Urinary bladder (tissue), 4 donors: Measurements from ENCODE around the gene FRMPD2. TPM values are rescaled to one million over a fixed set of nuclear protein-coding genes. Genes with fewer than 3 reads are reported as not detected.

ENCODE experiments used
- DNase-seq: peaks from one replicate; pipeline ENCODE4 v3.0.0-alpha.2; 2015; ENCODE audit errors: extremely low spot score
- H3K27ac ChIP-seq: one replicate; pipeline ENCODE4 v1.5.1; 2013; ENCODE audit warnings: low read depth, mild to moderate bottlenecking, moderate library complexity
- H3K36me3 ChIP-seq: one replicate; pipeline ENCODE4 v1.6.1; 2013; ENCODE audit warnings: mild to moderate bottlenecking, moderate library complexity; ENCODE audit not compliant: insufficient read depth
- H3K4me1 ChIP-seq: one replicate; pipeline ENCODE4 v1.6.1; 2013; ENCODE audit warnings: mild to moderate bottlenecking, moderate library complexity; ENCODE audit not compliant: insufficient read depth
- H3K4me3 ChIP-seq: one replicate; pipeline ENCODE4 v1.5.1; 2013; ENCODE audit warnings: low read depth, low read length
- WGBS: extraction: QIAGEN DNeasy Blood & Tissue Kit; methylation state at CpG from one replicate; pipeline ENCODE4 v1.1.7; 2013; 5-methylcytosine and 5-hydroxymethylcytosine counted together
- polyA plus RNA-seq: library from polyadenylated mRNA; stranded (reverse); fragments of 200-250 nt; gene quantifications from one replicate; pipeline ENCODE4 v1.2.3, GENCODE V29; 2013
- total RNA-seq: library from RNA; depleted of rRNA; stranded (reverse); fragments of >200 nt; gene quantifications from one replicate; pipeline ENCODE4 v1.2.3, GENCODE V29; 2014
- donor health status: healthy with polysubstance abuse.
- donor health status: healthy.

The FRMPD2 gene
- total and polyA plus RNA-seq, 2 donors, result 0.10 to 1.9 TPM

GRCh38 chr10:48239618-48240017 lies 34.9 kb downstream of the FRMPD2 start:
- H3K4me3 ChIP-seq, result no peak overlapping the region
- DNase-seq, result no peak
- WGBS, result 88% methylated on average over 2 of the region's 2 CpGs
- H3K27ac ChIP-seq, result no peak overlapping the region
- no peaks in the 10 kb centered on the region for H3K36me3 ChIP-seq
- H3K4me1 ChIP-seq, result no peaks in the 10 kb centered on the region

- Histone ChIP-seq H3K4me1 (no peaks in the 10 kb centered on the region), H3K36me3 (no peaks in the 10 kb centered on the region), H3K27ac (no peak overlapping the region), H3K4me3 (no peak overlapping the region)
- WGBS, result 75% methylated on average over 9 of the region's 9 CpGs
- no peak for DNase-seq
These were observed 35.5 kb downstream of the FRMPD2 start for GRCh38 chr10:48238826-48239520.

- whole genome bisulfite sequencing, result 90% methylated on average over 16 of the region's 16 CpGs
- no peak for DNase-seq
- no peaks in the 10 kb centered on the region for H3K36me3 ChIP-seq
- H3K27ac ChIP-seq, result no peak overlapping the region
- H3K4me1 ChIP-seq, result no peaks in the 10 kb centered on the region
- H3K4me3 ChIP-seq, result no peak overlapping the region
These were observed 36.9 kb downstream of the FRMPD2 start for GRCh38 chr10:48237259-48238250.

- no peak overlapping the region for H3K27ac ChIP-seq
- no peak for DNase-seq
- no peaks in the 10 kb centered on the region for H3K4me1 ChIP-seq
- WGBS, result 84% methylated on average over 6 of the region's 6 CpGs
- no peaks in the 10 kb centered on the region for H3K36me3 ChIP-seq
- no peak overlapping the region for H3K4me3 ChIP-seq
These were observed 38.3 kb downstream of the FRMPD2 start for GRCh38 chr10:48236199-48236621.

GRCh38 chr10:48235501-48235900 lies 39.0 kb downstream of the FRMPD2 start:
- 89% methylated on average over 4 of the region's 4 CpGs for WGBS
- DNase-seq, result no peak

GRCh38 chr10:48234787-48235186 lies 39.7 kb downstream of the FRMPD2 start:
- 92% methylated on average over 4 of the region's 4 CpGs for WGBS
- H3K27ac ChIP-seq, result no peak overlapping the region
- no peak for DNase-seq
- no peaks in the 10 kb centered on the region for H3K36me3 ChIP-seq
- no peak overlapping the region for H3K4me3 ChIP-seq
- H3K4me1 ChIP-seq, result no peaks in the 10 kb centered on the region

More at GRCh38 chr10:48235501-48235900, 39.0 kb downstream of the FRMPD2 start:
- Histone ChIP-seq H3K27ac (no peak overlapping the region), H3K36me3 (no peaks in the 10 kb centered on the region), H3K4me3 (no peak overlapping the region), H3K4me1 (no peaks in the 10 kb centered on the region)

GRCh38 chr10:48234295-48234694 lies 40.2 kb downstream of the FRMPD2 start:
- Histone ChIP-seq H3K4me3 (no peak overlapping the region), H3K27ac (no peak overlapping the region), H3K36me3 (no peaks in the 10 kb centered on the region), H3K4me1 (no peaks in the 10 kb centered on the region)
- no peak for DNase-seq
- 52% methylated on average over 1 of the region's 1 CpG for WGBS

GRCh38 chr10:48233559-48234005 lies 40.9 kb downstream of the FRMPD2 start:
- Histone ChIP-seq H3K4me3 (no peak overlapping the region), H3K27ac (no peak overlapping the region), H3K36me3 (no peaks in the 10 kb centered on the region), H3K4me1 (no peaks in the 10 kb centered on the region)
- no peak for DNase-seq
- 88% methylated on average over 2 of the region's 2 CpGs for WGBS

- Histone ChIP-seq H3K4me3 (no peak overlapping the region), H3K27ac (no peak overlapping the region), H3K4me1 (no peaks in the 10 kb centered on the region), H3K36me3 (no peaks in the 10 kb centered on the region)
- DNase-seq, result no peak
- 91% methylated on average over 3 of the region's 3 CpGs for WGBS
These were observed 41.6 kb downstream of the FRMPD2 start for GRCh38 chr10:48232717-48233447.

GRCh38 chr10:48231699-48232315 lies 42.7 kb downstream of the FRMPD2 start:
- Histone ChIP-seq H3K4me1 (no peaks in the 10 kb centered on the region), H3K36me3 (no peaks in the 10 kb centered on the region), H3K4me3 (no peak overlapping the region), H3K27ac (no peak overlapping the region)
- 78% methylated on average over 6 of the region's 6 CpGs for WGBS
- no peak for DNase-seq

GRCh38 chr10:48231178-48231577 lies 43.3 kb downstream of the FRMPD2 start:
- Histone ChIP-seq H3K4me3 (no peak overlapping the region), H3K4me1 (no peaks in the 10 kb centered on the region), H3K36me3 (no peaks in the 10 kb centered on the region), H3K27ac (no peak overlapping the region)
- no peak for DNase-seq
- WGBS, result 87% methylated on average over 2 of the region's 2 CpGs

- no peak overlapping the region for H3K4me3 ChIP-seq
- no peaks in the 10 kb centered on the region for H3K36me3 ChIP-seq
- no peak overlapping the region for H3K27ac ChIP-seq
- DNase-seq, result no peak
- 82% methylated on average over 6 of the region's 6 CpGs for WGBS
- H3K4me1 ChIP-seq, result no peaks in the 10 kb centered on the region
These were observed 47.3 kb downstream of the FRMPD2 start for GRCh38 chr10:48227213-48227612.

GRCh38 chr10:48224979-48225560 lies 49.4 kb downstream of the FRMPD2 start:
- no peak overlapping the region for H3K27ac ChIP-seq
- no peak for DNase-seq
- H3K36me3 ChIP-seq, result no peaks in the 10 kb centered on the region
- no peak overlapping the region for H3K4me3 ChIP-seq
- WGBS, result 63% methylated on average over 5 of the region's 5 CpGs
- no peaks in the 10 kb centered on the region for H3K4me1 ChIP-seq
